Trophoblast cell (in vitro differentiated cells and primary cell): Measurements from ENCODE around the gene GALNT14.
A peak's percentile ranks its signal among the peaks of the same experiment; 100 is the strongest.

Experiments
- DNase-seq, 2 donors: peaks; one replicate each; pipeline ENCODE4 v3.0.0-alpha.2; 2016
- H2AFZ ChIP-seq: 2 replicates; pipeline ENCODE4 v1.6.1; 2013; ENCODE audit warnings: low read length, moderate library complexity, mild to moderate bottlenecking; ENCODE audit not compliant: insufficient read depth, poor library complexity
- H2AK5ac ChIP-seq: 2 replicates; pipeline ENCODE4 v1.6.1; 2013; ENCODE audit warnings: mild to moderate bottlenecking, low read length
- H2BK120ac ChIP-seq: 2 replicates; pipeline ENCODE4 v1.6.1; 2013; ENCODE audit warnings: low read length, mild to moderate bottlenecking, moderate library complexity; ENCODE audit not compliant: insufficient read depth, poor library complexity
- H2BK12ac ChIP-seq: 2 replicates; pipeline ENCODE4 v1.6.1; 2013; ENCODE audit warnings: mild to moderate bottlenecking, low read length, moderate library complexity
- H2BK5ac ChIP-seq: 2 replicates; pipeline ENCODE4 v1.6.1; 2013; ENCODE audit warnings: low read length, low read depth, moderate library complexity, mild to moderate bottlenecking; ENCODE audit not compliant: poor library complexity
- H3K14ac ChIP-seq: 2 replicates; pipeline ENCODE4 v1.6.1; 2013; ENCODE audit warnings: mild to moderate bottlenecking, low read length
- H3K18ac ChIP-seq: 2 replicates; pipeline ENCODE4 v1.6.1; 2013; ENCODE audit warnings: mild to moderate bottlenecking, low read length
- H3K23ac ChIP-seq: 2 replicates; pipeline ENCODE4 v1.6.1; 2013; ENCODE audit warnings: low read length
- H3K27ac ChIP-seq: 2 replicates; pipeline ENCODE4 v1.5.1; 2013; ENCODE audit warnings: low read depth, mild to moderate bottlenecking, inconsistent platforms, low read length, moderate library complexity
- H3K27me3 ChIP-seq: 2 replicates; pipeline ENCODE4 v1.6.1; 2013; ENCODE audit warnings: inconsistent platforms, mild to moderate bottlenecking, low read length, moderate library complexity; ENCODE audit not compliant: insufficient read depth
- H3K36me3 ChIP-seq, 2 experiments: 1 replicate in 1 of 2; 2 replicates in 1 of 2; pipeline ENCODE4 v1.6.1; 2013; ENCODE audit warnings: low read length in 2 of 2, mild to moderate bottlenecking in 2 of 2, moderate library complexity in 1 of 2; ENCODE audit not compliant: insufficient read depth in 2 of 2, control insufficient read depth in 1 of 2
- H3K4ac ChIP-seq: 2 replicates; pipeline ENCODE4 v1.6.1; 2013; ENCODE audit warnings: low read depth, mild to moderate bottlenecking, low read length, moderate library complexity
- H3K4me1 ChIP-seq, 2 experiments: 1 replicate in 1 of 2; 2 replicates in 1 of 2; pipeline ENCODE4 v1.6.1; 2013; ENCODE audit warnings: low read length in 2 of 2, mild to moderate bottlenecking in 2 of 2, moderate library complexity in 1 of 2; ENCODE audit not compliant: insufficient read depth in 2 of 2, control insufficient read depth in 1 of 2
- H3K4me2 ChIP-seq: 2 replicates; pipeline ENCODE4 v1.6.1; 2013; ENCODE audit warnings: inconsistent platforms, mild to moderate bottlenecking, low read length, moderate library complexity
- H3K4me3 ChIP-seq: 2 replicates; pipeline ENCODE4 v1.5.1; 2013; ENCODE audit warnings: mild to moderate bottlenecking, low read depth, low read length, inconsistent platforms
- H3K79me1 ChIP-seq: one replicate; pipeline ENCODE4 v1.6.1; 2013; ENCODE audit warnings: low read length
- H3K79me2 ChIP-seq: 2 replicates; pipeline ENCODE4 v1.6.1; 2013; ENCODE audit warnings: low read length, mild to moderate bottlenecking; ENCODE audit not compliant: control insufficient read depth, insufficient read depth, poor library complexity
- H3K9ac ChIP-seq: 2 replicates; pipeline ENCODE4 v1.6.1; 2013; ENCODE audit warnings: mild to moderate bottlenecking, low read length
- H3K9me3 ChIP-seq: 2 replicates; pipeline ENCODE4 v1.6.1; 2013; ENCODE audit warnings: low read depth, mild to moderate bottlenecking, control low read depth, inconsistent platforms, low read length; ENCODE audit not compliant: insufficient read depth
- H4K12ac ChIP-seq: 2 replicates; pipeline ENCODE4 v1.6.1; 2013; ENCODE audit warnings: low read depth, mild to moderate bottlenecking, low read length, moderate library complexity
- H4K8ac ChIP-seq: 2 replicates; pipeline ENCODE4 v1.6.1; 2013; ENCODE audit warnings: low read depth, mild to moderate bottlenecking, low read length, moderate library complexity
- H4K91ac ChIP-seq: one replicate; pipeline ENCODE4 v1.6.1; 2013; ENCODE audit warnings: low read depth, mild to moderate bottlenecking, low read length, moderate library complexity
- WGBS: extraction: QIAGEN DNeasy Blood & Tissue Kit; methylation state at CpG from one replicate; pipeline ENCODE4 v1.1.7; 2013; ENCODE audit warnings: missing lambda C conversion rate; ENCODE audit not compliant: insufficient read length, insufficient coverage; ENCODE audit errors: extremely low coverage; 5-methylcytosine and 5-hydroxymethylcytosine counted together

GALNT14 gene

GRCh38 chr2:31052284-31052683 is 86.0 kb downstream of the GALNT14 start:
- H4K8ac ChIP-seq, result no peak overlapping the region
- H3K4me2 ChIP-seq, result no peak overlapping the region
- H3K79me2 ChIP-seq, result no peaks in the 10 kb centered on the region
- H3K4ac ChIP-seq, result no peak overlapping the region
- no peak overlapping the region for H2BK12ac ChIP-seq
- no peak overlapping the region for H4K91ac ChIP-seq
- no peak overlapping the region for H4K12ac ChIP-seq
- H3K14ac ChIP-seq, result no peak overlapping the region
- H3K4me3 ChIP-seq, result peak overlapping the region; percentile 41
- DNase-seq, result no peak
- H2AFZ ChIP-seq, result no peak overlapping the region
- peak overlapping the region; percentile 49 for H3K23ac ChIP-seq
- H2BK120ac ChIP-seq, result no peak overlapping the region
- H3K9me3 ChIP-seq, result no peaks in the 10 kb centered on the region
- H2AK5ac ChIP-seq, result no peak overlapping the region
- WGBS, result no CpG with 5 or more reads among the region's 5 CpGs
- no peaks in the 10 kb centered on the region for H3K79me1 ChIP-seq
- no peak overlapping the region for H3K9ac ChIP-seq
- H3K36me3 ChIP-seq, result no peaks in the 10 kb centered on the region
- H3K4me1 ChIP-seq, result no peaks in the 10 kb centered on the region
- no peaks in the 10 kb centered on the region for H3K27me3 ChIP-seq
- no peak overlapping the region for H2BK5ac ChIP-seq
- H3K18ac ChIP-seq, result no peak overlapping the region
- no peak overlapping the region for H3K27ac ChIP-seq

GRCh38 chr2:31051258-31052140 is 86.7 kb downstream of the GALNT14 start:
- Histone ChIP-seq H3K4me2 (no peak overlapping the region), H3K27ac (no peak overlapping the region), H4K91ac (no peak overlapping the region), H3K23ac (no peak overlapping the region), H3K14ac (no peak overlapping the region), H4K12ac (no peak overlapping the region), H3K27me3 (no peaks in the 10 kb centered on the region), H3K9ac (no peak overlapping the region), H3K79me2 (no peaks in the 10 kb centered on the region), H2AFZ (no peak overlapping the region), H3K4me3 (peak overlapping the region; percentile 33), H4K8ac (no peak overlapping the region), H3K9me3 (no peaks in the 10 kb centered on the region), H2BK5ac (no peak overlapping the region), H3K79me1 (no peaks in the 10 kb centered on the region), H3K4ac (no peak overlapping the region), H3K4me1 (no peaks in the 10 kb centered on the region), H3K18ac (no peak overlapping the region), H2BK120ac (no peak overlapping the region), H2BK12ac (no peak overlapping the region), H3K36me3 (no peaks in the 10 kb centered on the region), H2AK5ac (no peak overlapping the region)
- WGBS, result no CpG with 5 or more reads among the region's 9 CpGs
- no peak for DNase-seq

GRCh38 chr2:31049916-31050588 is 88.2 kb downstream of the GALNT14 start:
- H2BK5ac ChIP-seq, result no peak overlapping the region
- H2BK12ac ChIP-seq, result no peak overlapping the region
- DNase-seq, result no peak
- no peaks in the 10 kb centered on the region for H3K27me3 ChIP-seq
- no peak overlapping the region for H4K12ac ChIP-seq
- H4K91ac ChIP-seq, result no peak overlapping the region
- H3K27ac ChIP-seq, result no peak overlapping the region
- H3K23ac ChIP-seq, result no peak overlapping the region
- no peak overlapping the region for H2AFZ ChIP-seq
- WGBS, result no CpG with 5 or more reads among the region's 14 CpGs
- no peak overlapping the region for H3K4ac ChIP-seq
- H2AK5ac ChIP-seq, result no peak overlapping the region
- no peak overlapping the region for H3K4me3 ChIP-seq
- H4K8ac ChIP-seq, result no peak overlapping the region
- no peaks in the 10 kb centered on the region for H3K36me3 ChIP-seq
- no peak overlapping the region for H2BK120ac ChIP-seq
- H3K4me1 ChIP-seq, result no peaks in the 10 kb centered on the region
- no peaks in the 10 kb centered on the region for H3K9me3 ChIP-seq
- no peak overlapping the region for H3K18ac ChIP-seq
- H3K4me2 ChIP-seq, result no peak overlapping the region
- H3K9ac ChIP-seq, result no peak overlapping the region
- H3K79me2 ChIP-seq, result no peaks in the 10 kb centered on the region
- H3K79me1 ChIP-seq, result no peaks in the 10 kb centered on the region
- H3K14ac ChIP-seq, result no peak overlapping the region

GRCh38 chr2:31049264-31049663 is 89.0 kb downstream of the GALNT14 start:
- Histone ChIP-seq H4K91ac (no peak overlapping the region), H3K27ac (no peak overlapping the region), H4K12ac (no peak overlapping the region), H3K36me3 (no peaks in the 10 kb centered on the region), H3K79me2 (no peaks in the 10 kb centered on the region), H2BK5ac (no peak overlapping the region), H2AFZ (no peak overlapping the region), H2BK120ac (no peak overlapping the region), H3K9me3 (no peaks in the 10 kb centered on the region), H3K4me1 (no peaks in the 10 kb centered on the region), H3K14ac (no peak overlapping the region), H3K79me1 (no peaks in the 10 kb centered on the region), H3K4me2 (no peak overlapping the region), H3K18ac (no peak overlapping the region), H3K23ac (no peak overlapping the region), H3K9ac (no peak overlapping the region), H2AK5ac (no peak overlapping the region), H2BK12ac (no peak overlapping the region), H3K4me3 (no peak overlapping the region), H3K4ac (no peak overlapping the region), H4K8ac (no peak overlapping the region), H3K27me3 (no peaks in the 10 kb centered on the region)
- WGBS, result no CpG with 5 or more reads among the region's 3 CpGs
- DNase-seq, result no peak
